Uterus (tissue), 2 donors: Measurements from ENCODE around the gene TBX3.

Experiments
- CTCF ChIP-seq, 4 experiments: fragments of 200-600 bp in 2 of 4; fragments of 450-650 bp in 2 of 4; sonication (generic) in 2 of 4; IDR thresholded peaks; one replicate each; pipeline ENCODE4 v1.5.1; 2016 to 2019; ENCODE audit warnings: antibody characterized with exemption in 4 of 4, mild to moderate bottlenecking in 2 of 4, moderate library complexity in 1 of 4
- POLR2A ChIP-seq, 2 donors: fragments of 450-650 bp; IDR thresholded peaks; one replicate each; pipeline ENCODE4 v1.6.1; 2016; ENCODE audit warnings: antibody characterized with exemption in 2 of 2, mild to moderate bottlenecking in 1 of 2, moderate library complexity in 1 of 2

- peak; percentile 92 to 93 for TF ChIP-seq POLR2A (IDR thresholded peaks at IDR 0.05)
- peak; percentile 41 to 76 (median 49) for TF ChIP-seq CTCF (IDR thresholded peaks at IDR 0.05)
Observed at GRCh38 chr12:114684098-114684869, at the start of gene TBX3.
